PC-3 (cell line): Measurements from ENCODE around the gene TMA7. TPM values are rescaled to one million over a fixed set of nuclear protein-coding genes. Genes with fewer than 3 reads are reported as not detected.
A peak's percentile ranks its signal among the peaks of the same experiment; 100 is the strongest.

Experiments
- ATAC-seq: fragments of 200-7000 bp; cut with Tn5 transposase; 2 replicates; pipeline ENCODE4 v1.9.1; 2020; ENCODE audit warnings: mild to moderate bottlenecking, moderate library complexity
- BruUV-seq: library from RNA; stranded (reverse); fragments of 400-500 nt; replicated peaks from 2 replicates; lab custom pipeline; 2021; lab: Mats Ljungman, UMichigan
- CTCF ChIA-PET: fragments of 300-600 bp; sonication (Branson Sonifier 250); formaldehyde crosslinking; loops from one replicate; lab custom pipeline; 2022; ENCODE audit warnings: antibody characterized with exemption; lab: Charles Lee
- POLR2A ChIA-PET: fragments of 300-600 bp; sonication (Branson Sonifier 250); formaldehyde crosslinking; loops from one replicate; lab custom pipeline; 2022; ENCODE audit warnings: antibody characterized with exemption; ENCODE audit not compliant: unreplicated experiment; lab: Charles Lee
- DNase-seq: peaks from one replicate; pipeline ENCODE4 v3.0.0-alpha.2; 2015
- H2AFZ ChIP-seq: fragments of 300-600 bp; sonication (generic); 2 replicates; pipeline ENCODE4 v1.6.0; 2016; ENCODE audit warnings: antibody characterized with exemption, low read length
- H3F3A ChIP-seq: fragments of 300-600 bp; sonication (generic); one replicate; pipeline ENCODE4 v1.6.0; 2017; ENCODE audit warnings: antibody characterized with exemption, low read length, control low read depth, mild to moderate bottlenecking; ENCODE audit not compliant: unreplicated experiment
- H3K27ac ChIP-seq: fragments of 300-600 bp; sonication (generic); 2 replicates; pipeline ENCODE4 v1.5.1; 2016; ENCODE audit warnings: mild to moderate bottlenecking, low read length
- H3K27me3 ChIP-seq: fragments of 300-600 bp; sonication (generic); 2 replicates; pipeline ENCODE4 v1.6.1; 2016; ENCODE audit warnings: low read length, mixed read lengths
- H3K36me3 ChIP-seq: fragments of 300-600 bp; sonication (generic); 2 replicates; pipeline ENCODE4 v1.6.1; 2016; ENCODE audit warnings: low read depth, mixed run types, low read length, mixed read lengths
- H3K4me1 ChIP-seq: fragments of 300-600 bp; sonication (generic); 2 replicates; pipeline ENCODE4 v1.5.1; 2016; ENCODE audit warnings: low read length; ENCODE audit not compliant: insufficient read depth
- H3K4me2 ChIP-seq: fragments of 300-600 bp; sonication (generic); 2 replicates; pipeline ENCODE4 v1.6.0; 2016; ENCODE audit warnings: low read length
- H3K4me3 ChIP-seq: fragments of 300-600 bp; sonication (generic); 2 replicates; pipeline ENCODE4 v1.5.1; 2016; ENCODE audit warnings: mild to moderate bottlenecking, low read length, mixed read lengths
- H3K79me2 ChIP-seq: fragments of 300-600 bp; sonication (generic); 2 replicates; pipeline ENCODE4 v1.6.1; 2017; ENCODE audit warnings: low read length, mixed read lengths
- H3K9ac ChIP-seq: fragments of 300-600 bp; sonication (generic); 2 replicates; pipeline ENCODE4 v1.6.0; 2016; ENCODE audit warnings: mild to moderate bottlenecking, low read length
- H3K9me2 ChIP-seq: fragments of 300-600 bp; sonication (generic); replicated peaks from 2 replicates; pipeline ENCODE4 v1.6.1; 2016; ENCODE audit warnings: mixed run types, low read length, mixed read lengths
- H3K9me3 ChIP-seq: fragments of 300-600 bp; sonication (generic); 2 replicates; pipeline ENCODE4 v1.6.1; 2016; ENCODE audit warnings: low read length, mixed read lengths
- H4K20me1 ChIP-seq: fragments of 300-600 bp; sonication (generic); 2 replicates; pipeline ENCODE4 v1.6.1; 2016; ENCODE audit warnings: low read length, mixed read lengths
- CTCF ChIP-seq: fragments of 300-600 bp; sonication (generic); conservative IDR thresholded peaks from 2 replicates; pipeline ENCODE4 v1.5.1; 2017; ENCODE audit warnings: antibody characterized with exemption, low read depth, mild to moderate bottlenecking, low read length
- EZH2 ChIP-seq: fragments of 300-600 bp; sonication (generic); IDR thresholded peaks from one replicate; pipeline ENCODE4 v1.6.1; 2017; ENCODE audit warnings: antibody characterized with exemption, mild to moderate bottlenecking, low read length; ENCODE audit not compliant: unreplicated experiment
- EZH2phosphoT487 ChIP-seq: fragments of 300-600 bp; sonication (generic); IDR thresholded peaks from 2 replicates; pipeline ENCODE4 v1.6.1; 2018; ENCODE audit warnings: mild to moderate bottlenecking, antibody characterized with exemption, low read length, borderline replicate concordance
- intact Hi-C: fragments of 100-400 bp; cut with micrococcal nuclease; formaldehyde crosslinking; loops from 2 replicates; pipeline ENCODE4 v1.9.0; 2023
- total RNA-seq: library from RNA; depleted of rRNA; stranded (reverse); fragments of >200 nt; gene quantifications from 2 replicates; pipeline ENCODE4 v1.2.3, GENCODE V29; 2014

The TMA7 gene
- total RNA-seq, 1 experiment from 2014 or later = 517 TPM

- ChIA-PET CTCF (interaction anchor here (0.6 to 3.3 kb wide), 3 partner anchors 11 to 215 kb away, joined by 3 to 39 read pairs (median 6); no protein-coding TSS in a partner anchor), POLR2A (interaction anchor here (0.5 to 0.7 kb wide), 5 partner anchors 103 to 643 kb away, joined by 3 to 8 read pairs (median 4); no protein-coding TSS in a partner anchor)
- Histone ChIP-seq H3K4me3 (peak within 1 kb of the TSS; percentile 98), H3K4me1 (peaks cover 30% of the 10 kb centered on the region), H3K4me2 (peak within 1 kb of the TSS; percentile 87), H2AFZ (peak within 1 kb of the TSS; percentile 92), H3K27ac (peak within 1 kb of the TSS; percentile 38), H3K9me3 (no peaks in the 10 kb centered on the region), H3K9ac (peak within 1 kb of the TSS; percentile 81), H3K79me2 (peaks cover 44% of the 10 kb centered on the region), H3K36me3 (peaks cover 13% of the 10 kb centered on the region), H3K9me2 (no peaks in the 10 kb centered on the region), H4K20me1 (peaks cover 3% of the 10 kb centered on the region), H3F3A (peaks cover 12% of the 10 kb centered on the region), H3K27me3 (no peaks in the 10 kb centered on the region)
- ATAC-seq (peak; percentile 89), DNase-seq (peak; percentile 93)
- intact Hi-C loops = loop anchor here (5.0 kb wide), 1 partner anchor 111 kb away; the partner anchor contains the start of gene PFKFB4
- TF ChIP-seq CTCF (no peak), EZH2phosphoT487 (no peak), EZH2 (no peak)
- BruUV-seq = no TSS peak
Measured at GRCh38 chr3:48446425-48447193, 6.6 kb downstream of the TMA7 start, which contains the start of gene ATRIP. TSS of gene ATRIP (plus strand) at chr3:48446737. CDS start at chr3:48446846, 109 bp downstream.

GRCh38 chr3:48451270-48451669 lies 11.2 kb downstream of the TMA7 start:
- H3K27ac ChIP-seq = no peak overlapping the region
- no peak overlapping the region for H3K4me2 ChIP-seq
- H3K9ac ChIP-seq = no peak overlapping the region
- no peak for ATAC-seq
- H3K27me3 ChIP-seq = no peaks in the 10 kb centered on the region
- H3K4me1 ChIP-seq = peaks cover 14% of the 10 kb centered on the region
- H2AFZ ChIP-seq = no peak overlapping the region
- BruUV-seq = no TSS peak
- intact Hi-C loops = no loop called here
- no peak overlapping the region for H3K4me3 ChIP-seq
- peaks cover 24% of the 10 kb centered on the region for H3K79me2 ChIP-seq
- H4K20me1 ChIP-seq = no peaks in the 10 kb centered on the region
- H3K36me3 ChIP-seq = peaks cover 28% of the 10 kb centered on the region
- no peak for DNase-seq
- no peak for TF ChIP-seq EZH2phosphoT487
- TF ChIP-seq CTCF = no peak
- TF ChIP-seq EZH2 = no peak
- ChIA-PET POLR2A (no interaction called here), CTCF (interaction anchor here (0.7 kb wide), 1 partner anchor 11 kb away, joined by 3 read pairs; no protein-coding TSS in a partner anchor)
- H3K9me2 ChIP-seq = no peaks in the 10 kb centered on the region
- no peaks in the 10 kb centered on the region for H3F3A ChIP-seq
- H3K9me3 ChIP-seq = no peaks in the 10 kb centered on the region

GRCh38 chr3:48456456-48456855 lies 16.4 kb downstream of the TMA7 start:
- Histone ChIP-seq H3K27me3 (no peaks in the 10 kb centered on the region), H2AFZ (no peak overlapping the region), H4K20me1 (no peaks in the 10 kb centered on the region), H3K79me2 (no peaks in the 10 kb centered on the region), H3K36me3 (peaks cover 61% of the 10 kb centered on the region), H3K27ac (no peak overlapping the region), H3K4me3 (no peak overlapping the region), H3K9ac (no peak overlapping the region), H3K4me1 (no peaks in the 10 kb centered on the region), H3K9me2 (no peaks in the 10 kb centered on the region), H3K9me3 (no peaks in the 10 kb centered on the region), H3K4me2 (no peak overlapping the region), H3F3A (no peaks in the 10 kb centered on the region)
- DNase-seq (no peak), ATAC-seq (no peak)
- BruUV-seq = no TSS peak
- ChIA-PET CTCF (no interaction called here), POLR2A (interaction anchor here (0.7 kb wide), 1 partner anchor 36 kb away, joined by 4 read pairs; no protein-coding TSS in a partner anchor)
- TF ChIP-seq EZH2phosphoT487 (no peak), EZH2 (no peak), CTCF (no peak)
- intact Hi-C loops = no loop called here
